ENCODE measurements around the gene RFK. TPM values are rescaled to one million over a fixed set of nuclear protein-coding genes. Genes with fewer than 3 reads are reported as not detected.

RFK gene
- total RNA-seq, 3 donors from 2014 or later (not counting 1 experiment from before 2014, with no cell fraction given) = 8.7 to 11.5 (median 9.2) TPM

DNA sequence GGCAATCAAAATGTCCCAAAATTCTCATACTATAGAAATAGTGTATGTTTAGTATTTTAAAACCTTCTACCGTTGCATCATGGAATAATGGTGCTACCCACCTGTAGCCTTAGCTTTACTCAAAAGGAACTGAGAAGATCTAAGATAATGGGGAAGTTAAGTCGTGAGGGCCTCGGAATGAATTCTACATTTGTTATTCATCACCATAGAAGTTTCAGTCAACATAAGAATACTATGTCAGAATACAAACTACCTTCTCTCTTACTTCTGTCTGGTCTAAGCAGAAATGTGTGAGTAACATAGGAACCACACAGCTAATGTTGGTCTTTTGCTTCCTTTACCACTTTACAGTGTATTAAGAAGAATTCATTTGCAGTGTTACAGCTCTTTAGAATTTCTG is 43.2 kb downstream of the RFK start:
- no peak overlapping the region for H3K4me3 ChIP-seq (ENCODE audit: low read length)
- intact Hi-C loops (cut with micrococcal nuclease) = no loop called here
- Mint-ChIP-seq H3K36me3 (no peaks in the 10 kb centered on the region), H3K9me3 (no peaks in the 10 kb centered on the region), H3K4me3 (no peak overlapping the region), H3K27me3 (ENCODE audit: low read depth in 2 of 2) (peaks cover 3 to 11% of the 10 kb centered on the region in 2 donors), H3K4me1 (no peaks in the 10 kb centered on the region), H3K27ac (no peak overlapping the region)
- DNase-seq (no peak), ATAC-seq (no peak)
- no peaks in the 10 kb centered on the region for H3K9me3 ChIP-seq (ENCODE audit: control insufficient read depth, insufficient read depth, low read length)
- no peaks in the 10 kb centered on the region for H3K4me1 ChIP-seq (ENCODE audit: control insufficient read depth, insufficient read depth, low read length)
- no peaks in the 10 kb centered on the region for H3K36me3 ChIP-seq (ENCODE audit: control insufficient read depth, insufficient read depth, low read length)
- TF ChIP-seq, protein P1, sequence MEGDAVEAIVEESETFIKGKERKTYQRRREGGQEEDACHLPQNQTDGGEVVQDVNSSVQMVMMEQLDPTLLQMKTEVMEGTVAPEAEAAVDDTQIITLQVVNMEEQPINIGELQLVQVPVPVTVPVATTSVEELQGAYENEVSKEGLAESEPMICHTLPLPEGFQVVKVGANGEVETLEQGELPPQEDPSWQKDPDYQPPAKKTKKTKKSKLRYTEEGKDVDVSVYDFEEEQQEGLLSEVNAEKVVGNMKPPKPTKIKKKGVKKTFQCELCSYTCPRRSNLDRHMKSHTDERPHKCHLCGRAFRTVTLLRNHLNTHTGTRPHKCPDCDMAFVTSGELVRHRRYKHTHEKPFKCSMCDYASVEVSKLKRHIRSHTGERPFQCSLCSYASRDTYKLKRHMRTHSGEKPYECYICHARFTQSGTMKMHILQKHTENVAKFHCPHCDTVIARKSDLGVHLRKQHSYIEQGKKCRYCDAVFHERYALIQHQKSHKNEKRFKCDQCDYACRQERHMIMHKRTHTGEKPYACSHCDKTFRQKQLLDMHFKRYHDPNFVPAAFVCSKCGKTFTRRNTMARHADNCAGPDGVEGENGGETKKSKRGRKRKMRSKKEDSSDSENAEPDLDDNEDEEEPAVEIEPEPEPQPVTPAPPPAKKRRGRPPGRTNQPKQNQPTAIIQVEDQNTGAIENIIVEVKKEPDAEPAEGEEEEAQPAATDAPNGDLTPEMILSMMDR (IDR thresholded peaks at IDR 0.05) = no peak
- no peaks in the 10 kb centered on the region for H3K27me3 ChIP-seq (ENCODE audit: control insufficient read depth, insufficient read depth, low read length)
- WGBS (ENCODE audit: insufficient coverage) = no CpG with 5 or more reads among the region's 3 CpGs
- H3K27ac ChIP-seq (ENCODE audit: low read length) = no peak overlapping the region

DNA sequence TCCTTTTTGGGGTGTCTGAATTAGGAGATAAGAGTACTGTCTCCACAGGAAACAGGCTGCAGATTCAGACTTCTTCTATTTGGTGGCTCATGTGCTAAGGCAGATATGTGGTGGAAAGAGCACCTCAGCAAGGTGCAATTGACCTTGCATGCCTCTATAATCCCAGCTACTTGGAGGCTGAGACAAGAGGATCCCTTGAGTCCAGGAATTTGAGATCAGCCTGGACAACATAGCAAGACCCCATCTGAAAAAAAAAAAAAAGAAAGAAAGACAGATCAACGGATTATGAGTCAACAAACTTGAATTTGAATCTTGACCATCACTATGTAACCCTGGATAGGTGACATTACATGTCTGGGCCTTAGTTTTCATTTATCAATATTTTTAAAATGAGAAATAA is 44.4 kb downstream of the RFK start:
- Mint-ChIP-seq H3K36me3 (no peaks in the 10 kb centered on the region), H3K27me3 (ENCODE audit: low read depth in 2 of 2) (peaks cover 0 to 11% of the 10 kb centered on the region in 2 donors), H3K4me1 (no peaks in the 10 kb centered on the region), H3K27ac (no peak overlapping the region), H3K4me3 (no peak overlapping the region), H3K9me3 (no peaks in the 10 kb centered on the region)
- no peak for DNase-seq
- H3K27me3 ChIP-seq (ENCODE audit: control insufficient read depth, insufficient read depth, low read length) = no peaks in the 10 kb centered on the region
- H3K9me3 ChIP-seq (ENCODE audit: control insufficient read depth, insufficient read depth, low read length) = no peaks in the 10 kb centered on the region
- no peak overlapping the region for H3K27ac ChIP-seq (ENCODE audit: low read length)
- intact Hi-C loops (cut with micrococcal nuclease) = no loop called here
- no peak for ATAC-seq
- TF ChIP-seq, protein P1 (IDR thresholded peaks at IDR 0.05) = no peak
- H3K4me1 ChIP-seq (ENCODE audit: control insufficient read depth, insufficient read depth, low read length) = no peaks in the 10 kb centered on the region
- no peak overlapping the region for H3K4me3 ChIP-seq (ENCODE audit: low read length)
- no peaks in the 10 kb centered on the region for H3K36me3 ChIP-seq (ENCODE audit: control insufficient read depth, insufficient read depth, low read length)
- WGBS (ENCODE audit: insufficient coverage) = no CpG with 5 or more reads among the region's 1 CpG

- no peaks in the 10 kb centered on the region for H3K4me1 ChIP-seq (ENCODE audit: control insufficient read depth, insufficient read depth, low read length)
- no peaks in the 10 kb centered on the region for H3K36me3 Mint-ChIP-seq
- H3K36me3 ChIP-seq (ENCODE audit: control insufficient read depth, insufficient read depth, low read length) = no peaks in the 10 kb centered on the region
- no peaks in the 10 kb centered on the region for H3K9me3 Mint-ChIP-seq
- 92% methylated on average over 2 of the region's 2 CpGs for whole genome bisulfite sequencing (ENCODE audit: insufficient coverage)
- H3K4me1 Mint-ChIP-seq = no peaks in the 10 kb centered on the region
- DNase-seq = no peak
- no peak overlapping the region for H3K27ac ChIP-seq (ENCODE audit: low read length)
- H3K27me3 Mint-ChIP-seq (ENCODE audit: low read depth in 2 of 2) = peaks cover 14 to 20% of the 10 kb centered on the region in 2 donors
- intact Hi-C loops (cut with micrococcal nuclease) = no loop called here
- no peak overlapping the region for H3K4me3 Mint-ChIP-seq
- no peak overlapping the region for H3K27ac Mint-ChIP-seq
- no peak overlapping the region for H3K4me3 ChIP-seq (ENCODE audit: low read length)
- TF ChIP-seq, protein P1 (IDR thresholded peaks at IDR 0.05) = no peak
- no peaks in the 10 kb centered on the region for H3K27me3 ChIP-seq (ENCODE audit: control insufficient read depth, insufficient read depth, low read length)
- no peak for ATAC-seq
- no peaks in the 10 kb centered on the region for H3K9me3 ChIP-seq (ENCODE audit: control insufficient read depth, insufficient read depth, low read length)
Measured at GRCh38 chr9:76342858-76343257, 51.4 kb downstream of the RFK start.

DNA sequence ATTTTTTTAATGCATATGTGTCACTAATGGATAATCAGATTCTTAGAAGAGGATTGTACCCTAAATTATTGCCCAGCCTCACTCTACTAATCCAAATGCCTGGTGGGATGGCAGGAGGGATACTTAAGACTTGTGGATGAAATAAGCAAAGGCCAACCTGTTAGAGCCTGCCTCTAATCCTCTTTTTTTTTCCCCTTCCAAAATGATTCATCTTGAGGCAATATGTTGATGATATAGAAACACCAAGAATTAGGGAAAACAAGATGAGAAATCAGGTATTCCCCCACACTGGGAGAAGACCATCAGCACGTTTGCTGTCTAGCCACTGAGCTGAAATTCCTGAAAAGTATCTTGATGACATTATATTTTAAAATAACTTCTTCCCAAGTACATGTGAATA is 52.0 kb downstream of the RFK start:
- no peaks in the 10 kb centered on the region for H3K27me3 ChIP-seq (ENCODE audit: control insufficient read depth, insufficient read depth, low read length)
- H3K4me3 ChIP-seq (ENCODE audit: low read length) = no peak overlapping the region
- no peaks in the 10 kb centered on the region for H3K4me1 Mint-ChIP-seq
- no peaks in the 10 kb centered on the region for H3K36me3 Mint-ChIP-seq
- DNase-seq (no peak), ATAC-seq (no peak)
- no peaks in the 10 kb centered on the region for H3K9me3 ChIP-seq (ENCODE audit: control insufficient read depth, insufficient read depth, low read length)
- no peak overlapping the region for H3K27ac ChIP-seq (ENCODE audit: low read length)
- intact Hi-C loops (cut with micrococcal nuclease) = no loop called here
- no peaks in the 10 kb centered on the region for H3K36me3 ChIP-seq (ENCODE audit: control insufficient read depth, insufficient read depth, low read length)
- TF ChIP-seq, protein P1 (IDR thresholded peaks at IDR 0.05) = no peak
- WGBS (ENCODE audit: insufficient coverage) = 67% methylated on average over 1 of the region's 1 CpG
- no peak overlapping the region for H3K4me3 Mint-ChIP-seq
- H3K9me3 Mint-ChIP-seq = no peaks in the 10 kb centered on the region
- peaks cover 14 to 20% of the 10 kb centered on the region in 2 donors for H3K27me3 Mint-ChIP-seq (ENCODE audit: low read depth in 2 of 2)
- H3K4me1 ChIP-seq (ENCODE audit: control insufficient read depth, insufficient read depth, low read length) = no peaks in the 10 kb centered on the region
- H3K27ac Mint-ChIP-seq = no peak overlapping the region

Data from natural killer cell (primary cell).